Activated CD8-positive, alpha-beta memory T cell treated with anti-CD3 and anti-CD28 coated beads for 36 hours (primary cell): ENCODE measurements around the gene PTN. TPM values are rescaled to one million over a fixed set of nuclear protein-coding genes. Genes with fewer than 3 reads are reported as not detected.
"Not testable (repeated sequence)": the region's sequence is repeated elsewhere in the genome, so short reads cannot be mapped to it uniquely, and the experiment has no call there.

Experiments used
- CTCF ChIA-PET: fragments of 350-600 bp; sonication (Branson Sonifier 250); formaldehyde crosslinking; loops from one replicate; lab custom pipeline; 2021; ENCODE audit warnings: antibody characterized with exemption; lab: Charles Lee
- POLR2A ChIA-PET: fragments of 350-600 bp; sonication (Branson Sonifier 250); formaldehyde crosslinking; loops from one replicate; lab custom pipeline; 2021; ENCODE audit warnings: antibody characterized with exemption; lab: Charles Lee
- total RNA-seq, 2 experiments: library from RNA; stranded (reverse); gene quantifications; one replicate each; pipeline ENCODE4 v1.2.3, GENCODE V29; 2021

The PTN gene
- total RNA-seq, 2 experiments from 2014 or later: not detected

DNA sequence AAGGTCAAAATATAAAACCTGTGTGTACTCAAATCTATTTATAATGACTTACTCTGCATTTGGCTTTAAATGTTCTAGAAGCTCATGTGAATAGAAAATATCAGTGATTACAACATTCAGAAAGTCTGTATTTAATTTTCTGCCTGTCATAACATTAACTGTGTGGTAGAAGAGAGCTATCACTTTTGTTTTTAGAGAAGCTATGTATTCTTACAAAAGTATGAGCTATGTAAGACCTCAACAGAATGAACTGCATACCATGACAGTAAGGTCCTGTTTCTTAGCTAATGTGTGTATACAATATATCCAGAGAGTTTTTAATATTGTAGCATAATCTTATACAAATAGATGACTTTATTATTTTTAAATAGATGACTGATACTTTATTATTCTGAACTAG, 61.5 kb downstream of the PTN start:
- CTCF ChIA-PET: no interaction called here

DNA sequence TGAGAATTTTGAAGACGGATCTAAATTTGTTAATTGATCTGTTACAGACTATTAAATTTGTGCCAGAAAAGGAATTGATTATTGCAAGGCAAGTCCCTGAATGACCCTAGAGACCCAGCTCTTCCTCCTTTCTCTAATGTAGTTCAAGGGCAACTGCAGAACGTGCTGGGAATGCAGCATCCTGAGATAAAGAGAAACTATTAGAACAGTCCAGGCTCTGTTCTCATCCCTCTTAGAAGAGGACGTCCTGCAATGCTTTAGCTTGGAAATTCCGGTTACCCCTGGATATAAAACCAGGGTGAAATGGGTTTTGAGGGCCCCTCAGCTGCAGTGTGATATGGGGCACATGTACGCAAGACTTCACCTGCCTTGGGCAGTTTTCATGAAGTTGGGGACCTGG, 67.3 kb downstream of the PTN start:
- CTCF ChIA-PET: no interaction called here
- POLR2A ChIA-PET: no interaction called here

More for the DNA sequence above, 61.5 kb downstream of the PTN start:
- POLR2A ChIA-PET: no interaction called here

DNA sequence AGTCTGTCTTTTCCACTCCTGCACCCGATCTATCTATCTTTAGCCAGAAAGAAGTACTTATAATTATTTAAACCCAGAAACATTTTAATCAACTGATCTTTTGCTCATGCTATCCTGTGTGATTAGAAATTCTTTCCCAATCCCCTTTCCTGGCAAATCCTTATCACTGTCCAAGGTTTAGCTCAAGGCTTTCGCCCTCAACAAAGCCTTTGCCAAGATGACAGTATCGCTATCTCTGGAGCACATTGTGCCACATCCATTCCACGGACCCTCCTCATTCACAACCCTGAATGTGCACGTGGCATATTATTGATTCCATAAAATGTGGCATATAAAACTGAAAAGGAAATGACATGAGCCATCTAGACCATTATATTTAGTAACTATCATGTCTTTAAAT, 71.3 kb downstream of the PTN start:
- CTCF ChIA-PET: no interaction called here
- POLR2A ChIA-PET: no interaction called here

DNA sequence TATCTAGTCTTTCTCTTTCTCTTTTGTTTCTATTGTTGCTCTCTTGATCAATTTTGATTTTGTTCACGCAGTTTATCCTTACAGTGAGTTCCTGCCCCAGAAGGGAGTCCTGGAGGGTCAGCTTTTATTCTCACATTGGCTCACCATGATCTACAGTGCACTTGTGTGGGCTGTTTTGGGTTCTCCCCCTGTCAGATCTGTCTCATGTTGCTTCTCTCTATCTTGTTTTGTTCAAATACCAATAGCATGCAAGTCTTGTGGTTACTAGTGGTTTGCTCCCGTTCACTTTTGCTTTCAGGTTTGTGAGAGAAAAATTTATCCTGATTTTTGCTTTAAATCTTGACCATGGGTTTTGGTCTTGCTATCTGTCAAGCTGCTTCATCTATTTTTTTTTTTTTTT, 74.3 kb downstream of the PTN start:
- ChIA-PET CTCF (interaction anchor here (0.6 kb wide), 1 partner anchor 12 kb away, joined by 3 read pairs; no protein-coding TSS in a partner anchor), POLR2A (no interaction called here)

DNA sequence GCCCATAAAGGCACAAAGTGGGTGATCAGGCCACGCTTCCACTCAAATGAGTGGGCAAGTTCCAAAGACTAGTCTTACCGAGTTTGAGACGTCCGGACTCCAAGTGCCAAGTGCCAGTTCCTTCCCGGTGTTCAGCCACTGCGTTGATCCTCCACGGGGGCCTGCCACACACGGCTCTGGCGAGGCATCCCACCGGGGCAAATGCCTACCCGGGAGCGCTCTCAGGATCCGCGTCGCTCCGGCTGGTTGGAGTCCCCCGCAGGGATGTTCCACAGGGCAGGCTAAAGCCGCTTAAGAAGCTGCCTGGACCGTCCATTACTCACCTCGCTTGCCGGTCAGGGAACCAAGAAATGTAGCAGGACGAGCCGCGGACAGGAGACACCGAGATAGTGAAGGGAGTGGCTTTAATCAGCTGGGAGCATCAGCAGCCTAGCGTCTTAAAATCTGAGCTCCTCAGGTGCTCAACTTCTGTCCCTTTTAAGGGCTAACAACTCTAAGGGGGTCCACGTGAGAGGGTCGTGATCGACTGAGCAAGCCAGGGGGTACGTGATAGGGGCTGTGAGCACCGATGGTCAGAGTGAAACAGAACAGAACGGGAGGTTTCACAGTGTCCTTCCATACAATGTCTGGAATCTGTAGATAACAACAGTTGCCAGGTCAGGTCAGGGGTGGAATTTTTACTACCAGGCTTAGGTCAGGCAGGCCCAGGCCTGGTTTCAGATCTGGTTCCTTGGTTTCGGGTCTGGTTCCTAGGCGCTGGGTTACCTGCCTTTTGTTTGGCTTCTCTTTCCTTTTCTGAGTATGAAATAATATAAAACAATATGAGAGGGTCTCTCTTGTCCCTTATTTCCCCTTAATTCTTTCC, 75.3 kb downstream of the PTN start:
- POLR2A ChIA-PET, CTCF ChIA-PET: not testable (repeated sequence)

DNA sequence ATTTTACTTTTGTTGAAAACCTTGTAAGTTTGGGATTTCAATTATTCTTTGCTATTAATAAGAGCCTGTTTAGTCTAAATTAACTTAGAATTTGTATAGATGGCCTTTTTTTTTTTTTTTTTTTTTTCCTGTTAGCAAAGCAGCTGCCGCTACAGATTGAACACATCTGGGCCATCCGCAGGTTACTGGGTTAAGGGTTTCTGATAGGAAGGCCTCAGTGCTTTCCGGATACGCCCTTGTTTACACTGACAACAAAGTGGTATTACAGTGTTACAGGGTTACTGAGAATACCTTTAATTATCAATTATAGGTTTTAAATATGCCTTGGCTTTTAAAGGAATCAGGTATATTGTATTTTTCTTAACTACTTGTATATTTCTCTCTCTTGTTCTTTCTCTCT, 76.8 kb downstream of the PTN start:
- ChIA-PET CTCF (no interaction called here), POLR2A (no interaction called here)

DNA sequence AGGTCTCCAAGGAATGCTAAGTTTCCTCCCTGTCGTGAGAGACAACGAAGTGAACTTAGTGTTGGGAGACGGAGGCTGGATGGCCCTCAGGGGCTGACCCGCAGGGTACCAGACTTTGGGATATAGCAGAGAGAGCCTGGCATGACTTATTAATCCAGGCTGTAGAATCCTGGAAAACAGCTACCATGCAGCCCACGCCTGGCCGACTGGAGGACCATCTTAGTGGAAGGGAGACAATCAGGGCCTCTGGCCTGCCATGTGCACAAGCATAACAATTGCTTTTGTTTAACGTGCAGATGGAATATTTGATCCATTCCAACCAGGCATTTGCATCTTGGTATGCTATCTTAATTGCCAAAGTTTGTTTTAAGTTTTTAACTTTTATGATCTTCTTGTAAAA, 78.1 kb downstream of the PTN start:
- POLR2A ChIA-PET: not testable (repeated sequence)

DNA sequence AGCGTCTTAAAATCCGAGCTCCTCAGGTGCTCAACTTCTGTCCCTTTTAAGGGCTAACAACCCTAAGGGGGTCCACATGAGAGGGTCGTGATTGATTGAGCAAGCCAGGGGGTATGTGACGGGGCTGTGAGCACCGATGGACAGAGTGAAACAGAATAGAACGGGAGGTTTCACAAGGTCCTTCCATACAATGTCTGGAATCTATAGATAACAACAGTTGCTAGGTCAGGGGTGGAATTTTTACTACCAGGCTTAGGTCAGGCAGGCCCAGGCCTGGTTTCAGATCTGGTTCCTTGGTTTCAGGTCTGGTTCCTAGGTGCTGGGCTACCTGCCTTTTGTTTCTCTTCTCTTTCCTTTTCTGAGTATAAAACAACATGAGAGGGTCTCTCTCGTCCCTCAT, 80.9 kb downstream of the PTN start:
- POLR2A ChIA-PET: no interaction called here
- CTCF ChIA-PET: no interaction called here

More for the DNA sequence above, 78.1 kb downstream of the PTN start:
- CTCF ChIA-PET: not testable (repeated sequence)

DNA sequence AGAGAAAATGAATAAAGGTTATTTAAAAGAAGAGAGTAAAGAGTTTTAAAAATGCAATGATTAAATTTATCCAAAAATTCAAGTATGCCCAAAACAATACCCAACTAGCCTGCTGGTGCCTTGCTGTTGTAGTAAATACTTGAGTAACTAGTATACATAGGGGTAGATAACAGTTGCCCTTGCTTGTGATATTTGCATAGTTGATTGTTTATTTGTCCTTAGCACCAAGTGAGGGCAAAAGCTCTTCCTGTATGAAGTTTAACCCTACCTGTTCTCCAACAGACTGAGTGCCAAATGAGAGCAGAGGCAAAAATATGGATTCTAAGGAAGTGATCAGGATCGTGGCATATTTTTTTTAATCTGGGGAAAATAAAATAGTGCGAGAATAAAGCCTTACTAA, 85.0 kb downstream of the PTN start:
- POLR2A ChIA-PET: no interaction called here
- CTCF ChIA-PET: no interaction called here

DNA sequence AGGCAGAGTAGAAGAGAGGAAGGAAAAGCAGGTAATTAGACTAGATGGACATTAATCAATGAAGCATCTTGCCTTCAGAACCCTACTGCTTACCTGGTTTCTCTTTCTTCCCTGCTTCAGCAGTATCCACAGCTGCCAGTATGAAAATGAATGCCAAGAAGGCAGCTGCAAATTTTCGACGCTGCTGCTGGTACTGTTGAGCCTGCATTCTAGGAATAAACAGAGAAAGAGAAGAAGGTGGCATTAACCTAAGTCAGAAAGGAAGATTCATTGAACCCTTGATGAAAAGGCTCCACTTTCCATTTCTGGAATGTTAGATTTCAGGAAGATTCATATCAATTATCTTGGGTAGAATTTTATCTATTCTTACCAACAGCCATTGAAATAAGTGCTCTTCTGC, 88.8 kb downstream of the PTN start:
- CTCF ChIA-PET: no interaction called here
- POLR2A ChIA-PET: no interaction called here

DNA sequence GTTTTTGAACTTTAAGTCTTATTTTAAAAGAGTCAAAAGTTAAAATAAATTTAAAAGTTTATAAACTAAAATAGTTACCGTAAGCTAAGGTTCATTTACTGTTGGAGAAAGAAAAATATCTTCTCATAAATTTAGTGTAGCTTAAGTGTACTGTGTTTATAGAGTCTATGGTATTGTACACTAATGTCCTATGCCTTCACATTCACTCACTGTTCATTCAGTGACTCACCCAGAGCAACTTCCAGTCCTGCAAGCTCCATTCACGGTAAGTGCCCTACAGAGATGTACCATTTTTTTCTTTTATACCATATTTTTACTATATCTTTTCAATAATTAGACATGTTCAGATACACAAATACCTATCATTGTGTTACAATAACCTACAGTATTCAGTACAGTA, 97.6 kb downstream of the PTN start:
- CTCF ChIA-PET: no interaction called here
- POLR2A ChIA-PET: no interaction called here

DNA sequence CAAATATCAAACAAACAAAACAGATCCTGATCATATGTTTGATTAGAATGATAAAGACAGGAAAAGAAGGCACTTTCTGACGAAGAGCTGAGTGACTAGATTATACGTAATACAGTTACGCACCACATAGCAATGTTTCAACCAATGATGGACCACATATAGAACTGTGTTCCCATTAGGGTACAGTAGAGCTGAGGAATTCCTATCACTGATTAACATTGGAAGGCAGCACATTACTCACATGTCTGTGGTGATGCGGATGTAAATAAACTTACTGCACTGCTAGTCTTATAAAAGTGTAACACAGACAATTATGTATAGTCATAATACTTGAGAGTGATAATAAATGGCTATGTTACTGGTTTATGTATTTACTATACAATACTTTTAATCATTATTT, 98.3 kb downstream of the PTN start:
- ChIA-PET CTCF (no interaction called here), POLR2A (no interaction called here)

DNA sequence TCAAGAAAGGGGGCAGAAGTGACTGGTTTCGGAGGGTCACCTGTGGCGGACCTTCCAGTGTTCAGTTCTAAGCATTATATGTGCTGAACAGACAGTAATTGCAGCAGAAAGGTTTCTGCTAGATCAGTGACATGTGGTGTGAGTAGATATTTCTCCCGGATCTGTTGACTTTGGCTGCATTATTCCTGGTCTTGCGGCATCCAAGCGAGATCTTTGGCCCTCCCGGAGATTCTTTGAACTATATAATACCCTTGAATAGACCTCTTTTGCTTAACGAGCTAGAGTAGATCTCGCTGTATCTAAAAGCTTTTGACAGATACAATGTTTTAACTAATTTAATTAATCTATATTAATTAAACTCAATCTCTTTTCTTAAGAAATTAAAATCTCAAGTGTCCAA, 99.8 kb downstream of the PTN start:
- CTCF ChIA-PET: no interaction called here
- POLR2A ChIA-PET: no interaction called here

DNA sequence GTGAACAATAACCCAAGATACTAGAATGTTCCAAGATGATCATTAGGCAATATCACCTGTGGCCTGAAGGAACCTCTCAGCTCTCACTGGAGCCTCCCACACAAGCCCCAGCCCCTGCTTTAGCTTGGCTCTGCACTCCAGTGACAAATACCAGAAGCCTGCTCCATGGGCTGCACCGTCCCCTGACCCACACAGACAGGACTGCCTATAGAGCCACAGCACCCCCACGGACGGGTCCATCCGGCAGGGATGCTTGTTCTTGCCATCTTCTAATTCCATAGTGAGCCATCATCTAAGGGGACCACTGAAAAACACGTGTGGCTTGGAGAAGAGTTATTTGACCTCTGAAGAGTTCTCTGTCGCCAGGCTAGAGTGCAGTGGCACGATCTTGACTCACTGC, 100.9 kb downstream of the PTN start:
- ChIA-PET POLR2A (no interaction called here), CTCF (no interaction called here)

DNA sequence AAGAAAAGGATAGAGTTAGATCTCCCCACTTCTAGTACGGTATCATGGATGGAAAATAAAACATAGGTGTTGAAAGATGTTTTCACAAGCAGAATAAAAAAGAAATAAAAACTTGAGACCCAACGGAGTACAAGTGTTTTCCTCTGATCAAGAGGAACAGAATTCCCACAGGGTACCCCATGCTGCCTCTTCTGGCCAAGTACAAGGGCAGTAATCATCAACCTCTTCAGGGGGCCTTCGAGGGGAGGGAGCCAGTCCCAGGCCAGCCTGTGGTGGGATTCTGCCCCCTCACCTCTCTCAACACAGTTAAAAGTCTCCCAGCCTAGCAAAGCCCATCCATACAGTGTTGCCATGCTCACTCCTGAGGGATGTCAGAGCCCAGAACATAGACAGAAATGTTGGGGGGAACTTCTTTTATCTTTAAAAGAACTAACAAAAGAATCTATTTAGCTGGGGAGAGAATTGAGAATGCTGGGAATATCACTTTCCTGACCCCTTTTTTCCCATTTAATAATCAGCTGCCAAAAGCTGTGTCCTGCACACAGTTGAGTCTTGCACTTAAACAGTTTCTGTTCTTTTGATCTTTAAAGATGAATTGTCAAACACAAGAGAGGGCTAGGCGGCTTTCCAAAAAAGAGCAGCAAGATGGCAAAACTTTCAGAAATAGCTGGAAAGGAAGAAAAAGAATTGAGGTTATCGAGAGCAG, 101.7 kb downstream of the PTN start:
- POLR2A ChIA-PET: no interaction called here

DNA sequence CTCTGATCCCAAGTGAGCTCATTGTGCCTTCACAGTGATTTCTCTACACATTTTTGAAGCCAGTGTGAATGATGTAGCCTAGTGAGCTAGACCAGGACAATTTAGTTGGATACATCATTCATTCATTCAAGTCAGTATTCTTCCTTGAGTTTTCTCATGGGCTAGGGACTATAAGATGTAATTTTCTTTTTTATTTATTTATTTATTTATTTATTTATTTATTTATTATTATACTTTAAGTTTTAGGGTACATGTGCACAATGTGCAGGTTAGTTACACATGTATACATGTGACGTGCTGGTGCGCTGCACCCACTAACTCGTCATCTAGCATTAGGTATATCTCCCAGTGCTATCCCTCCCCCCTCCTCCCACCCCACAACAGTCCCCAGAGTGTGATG, 104.3 kb downstream of the PTN start:
- POLR2A ChIA-PET, CTCF ChIA-PET: not testable (repeated sequence)

More for the DNA sequence above, 101.7 kb downstream of the PTN start:
- CTCF ChIA-PET: no interaction called here

DNA sequence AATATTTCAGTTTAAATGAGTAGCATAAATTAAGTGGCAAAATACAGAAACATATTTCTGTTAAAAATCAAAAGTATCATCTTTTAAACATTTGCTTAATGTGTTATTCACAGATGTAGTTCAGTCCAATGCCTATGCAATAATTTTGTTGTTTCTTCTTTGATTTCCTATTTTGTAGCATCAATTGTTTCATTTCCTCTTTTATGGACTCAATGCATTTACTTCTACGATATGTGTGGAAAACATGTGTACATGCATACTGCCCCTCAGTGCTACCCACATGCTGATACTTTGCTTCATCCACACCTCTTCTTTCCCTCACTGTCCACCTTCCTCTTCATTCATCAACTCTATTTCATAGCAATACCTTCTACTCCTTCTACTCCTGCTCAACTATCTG, 108.1 kb downstream of the PTN start:
- ChIA-PET CTCF (no interaction called here), POLR2A (no interaction called here)

DNA sequence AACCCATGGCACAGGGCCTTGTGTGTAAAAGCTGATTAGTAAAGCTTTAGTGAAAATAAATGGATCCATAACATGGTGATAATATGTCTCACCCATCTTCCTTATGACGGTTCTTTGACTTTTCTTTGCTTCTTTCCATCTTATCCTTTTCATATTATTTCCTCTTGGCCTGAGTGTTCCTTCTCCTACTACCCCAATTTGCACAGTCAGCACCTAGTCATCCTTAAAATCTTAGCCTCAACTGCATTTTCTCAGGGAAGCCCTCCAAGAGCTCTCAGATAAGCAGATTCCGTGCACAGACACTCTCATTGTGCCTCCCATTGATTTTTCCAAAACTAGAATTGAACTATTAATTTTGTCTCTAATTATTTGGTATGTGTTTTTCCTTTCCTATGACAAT, 112.4 kb downstream of the PTN start:
- POLR2A ChIA-PET: no interaction called here
- CTCF ChIA-PET: no interaction called here

DNA sequence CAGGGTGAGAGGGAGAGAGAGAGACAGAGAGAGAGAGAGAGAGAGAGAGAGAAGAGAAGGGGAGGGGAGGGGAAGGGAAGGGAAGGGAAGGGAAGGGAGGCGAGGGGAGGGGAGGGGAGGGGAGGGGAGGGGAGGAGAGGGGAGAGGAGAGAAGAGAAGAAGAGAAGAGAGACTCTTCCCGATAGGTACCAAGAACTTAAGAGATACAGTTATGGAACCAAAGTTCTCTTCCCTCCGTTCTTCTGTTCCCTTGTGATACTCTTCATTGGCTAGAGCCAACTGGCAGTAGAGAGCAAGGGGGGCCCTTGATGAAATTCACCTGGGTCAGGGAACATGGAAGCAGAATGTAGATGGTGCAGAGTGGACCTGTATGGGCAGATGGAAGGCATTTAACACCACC, 122.1 kb downstream of the PTN start:
- ChIA-PET CTCF (no interaction called here), POLR2A (no interaction called here)

DNA sequence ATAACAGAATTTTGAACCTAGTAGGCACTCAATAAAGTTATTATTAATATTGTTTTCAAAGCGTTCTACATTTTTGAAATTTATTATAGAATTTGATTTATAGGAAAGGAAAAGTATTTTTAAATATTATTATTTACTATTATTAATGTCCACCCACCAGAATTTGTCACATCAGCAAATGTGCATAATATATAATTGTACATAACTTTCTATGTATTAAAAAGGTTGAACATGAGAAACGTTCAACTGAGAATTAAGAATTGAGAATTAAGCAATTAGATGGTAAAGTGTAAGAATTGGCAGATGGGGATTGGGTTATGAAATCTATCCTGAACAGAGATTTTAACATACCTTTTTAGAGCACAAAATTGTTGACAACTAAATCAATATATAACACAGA, 129.8 kb downstream of the PTN start:
- POLR2A ChIA-PET: no interaction called here

DNA sequence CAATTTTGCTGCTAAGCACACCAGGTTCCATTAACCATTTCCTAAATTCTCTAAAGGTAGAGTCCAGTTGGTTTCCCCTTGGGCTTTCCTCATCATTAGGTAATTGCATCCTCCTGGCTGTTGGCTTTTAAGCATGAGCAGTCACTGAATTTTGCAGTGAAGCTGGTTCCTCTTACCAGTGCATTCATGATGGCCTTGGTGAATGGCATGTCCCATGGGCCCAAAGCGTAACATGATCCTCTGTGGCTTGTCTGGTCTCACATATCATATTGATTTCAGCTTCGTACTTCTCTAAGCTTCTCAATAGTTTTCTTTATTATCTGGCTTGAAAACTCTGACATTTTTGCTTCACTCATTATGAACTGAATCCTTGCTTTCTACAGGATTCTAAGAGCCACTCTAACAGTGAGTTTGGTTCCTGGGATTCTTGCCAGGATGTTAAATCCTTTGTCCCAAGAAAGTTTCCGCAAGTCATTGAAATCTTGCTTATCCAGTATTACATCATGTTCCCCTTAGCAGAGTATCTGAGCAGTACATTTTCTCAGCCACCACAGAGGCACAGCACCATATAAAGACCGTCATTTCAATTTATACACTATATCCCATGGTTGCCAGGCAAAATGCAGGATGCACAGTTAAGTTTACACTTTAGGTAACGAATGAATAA, 134.2 kb downstream of the PTN start:
- ChIA-PET POLR2A (no interaction called here), CTCF (no interaction called here)

More for the DNA sequence above, 129.8 kb downstream of the PTN start:
- CTCF ChIA-PET: no interaction called here
